HG03064 (cell line): ENCODE data around the gene KIAA0586.
"Not testable (repeated sequence)": the region's sequence is repeated elsewhere in the genome, so short reads cannot be mapped to it uniquely, and the experiment has no call there.

Experiments
- ATAC-seq: cut with Tn5 transposase; IDR thresholded peaks from one replicate; pipeline ENCODE4 v1.9.1; 2021; ENCODE audit warnings: low read depth; ENCODE audit not compliant: unreplicated experiment

The KIAA0586 gene

DNA sequence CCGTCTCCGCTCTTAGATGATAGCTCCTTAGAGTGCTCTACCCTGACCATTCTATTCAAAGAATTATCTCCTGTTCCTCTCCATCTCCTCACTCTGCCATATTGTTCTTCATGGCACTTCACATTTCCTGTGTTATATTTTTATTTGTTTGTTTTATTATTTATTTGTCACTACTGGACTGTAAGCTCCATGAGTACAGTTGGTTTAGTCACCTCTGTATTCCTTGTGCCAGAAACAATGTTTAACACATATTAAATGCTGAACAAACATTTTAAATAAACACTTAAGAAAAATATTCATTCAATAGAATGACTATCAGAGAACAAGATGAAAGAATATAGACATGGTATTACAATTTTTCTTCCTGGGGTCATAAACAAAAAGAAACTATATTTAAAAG, 35.6 kb downstream of the KIAA0586 start:
- ATAC-seq, result no peak

- no peak for ATAC-seq
Observed at GRCh38 chr14:58464652-58465051, 37.1 kb downstream of the KIAA0586 start.

GRCh38 chr14:58465421-58465820, 37.9 kb downstream of the KIAA0586 start:
- ATAC-seq, result no peak

DNA sequence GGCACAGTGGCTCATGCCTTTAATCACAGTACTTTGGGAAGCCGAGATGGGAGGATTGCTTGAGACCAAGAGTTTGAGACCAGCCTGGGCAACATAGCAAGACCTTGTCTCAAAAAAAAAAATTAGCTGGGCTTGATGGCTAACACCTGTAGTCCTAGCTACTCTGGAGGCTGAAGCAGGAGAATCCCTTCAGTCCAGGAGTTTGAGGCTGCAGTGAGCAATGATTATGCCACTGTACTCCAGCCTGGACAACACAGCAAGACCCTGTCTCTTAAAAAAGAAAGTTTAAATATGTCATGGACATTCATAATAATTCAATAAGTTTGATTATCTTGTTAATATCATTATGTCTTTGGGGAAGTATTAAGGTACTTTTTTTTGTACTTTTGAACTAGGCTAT, 38.9 kb downstream of the KIAA0586 start:
- ATAC-seq, result no peak

- ATAC-seq, result no peak
Observed at GRCh38 chr14:58467575-58467974, 40.1 kb downstream of the KIAA0586 start.

- no peak for ATAC-seq
Observed at GRCh38 chr14:58469309-58469708, 41.8 kb downstream of the KIAA0586 start.

- no peak for ATAC-seq
Observed at GRCh38 chr14:58476320-58476719, 48.8 kb downstream of the KIAA0586 start.

DNA sequence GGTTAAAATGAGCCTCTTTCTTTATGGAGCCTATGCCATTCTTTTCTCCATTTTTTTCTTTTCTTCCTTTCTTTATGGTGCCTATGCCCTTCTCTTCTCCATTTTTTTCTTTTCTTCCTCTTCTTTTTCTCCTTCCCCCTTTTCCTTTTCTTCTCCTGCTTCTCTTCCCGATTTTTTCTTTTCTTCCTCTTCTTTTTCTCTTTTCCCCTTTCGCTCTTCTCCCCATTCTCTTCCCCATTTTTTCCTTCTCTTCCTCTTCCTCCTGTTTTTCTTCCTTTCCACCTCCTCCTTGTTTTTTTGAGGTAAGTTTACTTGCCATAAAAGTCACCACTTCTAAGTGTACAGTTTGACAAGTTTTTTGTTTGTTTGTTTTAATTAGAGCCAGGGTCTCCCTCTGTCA, 50.1 kb downstream of the KIAA0586 start:
- no peak for ATAC-seq

DNA sequence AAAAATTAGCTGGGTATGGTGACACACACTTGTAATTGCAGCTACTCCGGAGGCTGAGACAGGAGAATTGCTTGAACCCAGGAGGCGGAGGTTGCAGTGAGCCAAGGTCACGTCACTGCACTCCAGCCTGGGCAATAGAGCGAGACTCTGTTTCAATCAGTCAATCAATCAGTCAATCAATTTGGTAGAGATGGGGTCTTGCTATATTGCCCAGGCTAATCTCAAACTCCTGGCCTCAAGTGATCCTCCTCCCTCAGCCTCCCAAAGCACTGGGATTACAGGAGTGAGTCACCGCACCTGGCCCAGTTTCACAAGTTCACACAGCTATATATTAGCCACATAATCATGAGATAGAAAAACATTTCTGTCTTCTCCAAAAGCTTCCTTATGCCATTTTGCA, 50.8 kb downstream of the KIAA0586 start:
- ATAC-seq, result not testable (repeated sequence)

GRCh38 chr14:58479975-58480374, 52.5 kb downstream of the KIAA0586 start:
- no peak for ATAC-seq

DNA sequence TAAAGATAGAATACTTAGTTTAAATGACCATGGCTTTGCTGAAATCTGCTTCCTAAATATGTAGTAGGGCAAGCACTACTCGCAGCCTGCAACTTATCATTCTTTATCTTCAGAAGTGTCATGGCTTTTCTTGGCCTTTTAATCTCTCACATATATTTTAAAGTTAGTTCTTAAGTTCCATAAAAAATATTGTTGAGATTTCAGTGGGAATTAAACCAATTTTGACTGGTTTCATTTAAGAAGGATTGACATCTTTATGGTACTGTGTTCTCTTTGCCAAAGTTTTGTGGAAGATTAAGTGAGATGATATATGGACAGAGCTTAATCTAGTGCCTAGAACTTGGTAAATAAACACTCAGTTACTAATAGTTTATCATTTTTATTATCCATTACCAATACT, 56.7 kb downstream of the KIAA0586 start:
- no peak for ATAC-seq

- ATAC-seq, result no peak
Observed at GRCh38 chr14:58488550-58488949, 61.0 kb downstream of the KIAA0586 start.

DNA sequence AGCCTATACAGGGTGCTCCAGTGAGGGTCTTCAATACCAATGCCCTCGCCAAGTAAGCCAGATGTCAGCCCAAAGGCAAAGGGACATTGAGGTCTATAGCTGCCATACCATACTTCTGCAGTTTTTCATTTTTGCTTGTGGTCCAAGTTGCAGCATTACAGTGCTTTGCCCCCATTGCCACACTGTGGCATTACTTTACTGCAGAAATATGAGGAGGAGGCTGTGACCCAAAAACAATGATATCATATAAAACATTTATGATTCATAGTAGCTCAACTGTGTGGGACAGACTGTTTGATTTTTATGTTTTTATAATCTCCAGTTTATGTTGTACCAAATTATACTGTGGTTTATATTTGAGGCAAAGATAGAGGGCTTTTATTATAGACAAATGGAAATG, 64.1 kb downstream of the KIAA0586 start:
- no peak for ATAC-seq

- no peak for ATAC-seq
Observed at GRCh38 chr14:58492044-58492443, 64.5 kb downstream of the KIAA0586 start.

DNA sequence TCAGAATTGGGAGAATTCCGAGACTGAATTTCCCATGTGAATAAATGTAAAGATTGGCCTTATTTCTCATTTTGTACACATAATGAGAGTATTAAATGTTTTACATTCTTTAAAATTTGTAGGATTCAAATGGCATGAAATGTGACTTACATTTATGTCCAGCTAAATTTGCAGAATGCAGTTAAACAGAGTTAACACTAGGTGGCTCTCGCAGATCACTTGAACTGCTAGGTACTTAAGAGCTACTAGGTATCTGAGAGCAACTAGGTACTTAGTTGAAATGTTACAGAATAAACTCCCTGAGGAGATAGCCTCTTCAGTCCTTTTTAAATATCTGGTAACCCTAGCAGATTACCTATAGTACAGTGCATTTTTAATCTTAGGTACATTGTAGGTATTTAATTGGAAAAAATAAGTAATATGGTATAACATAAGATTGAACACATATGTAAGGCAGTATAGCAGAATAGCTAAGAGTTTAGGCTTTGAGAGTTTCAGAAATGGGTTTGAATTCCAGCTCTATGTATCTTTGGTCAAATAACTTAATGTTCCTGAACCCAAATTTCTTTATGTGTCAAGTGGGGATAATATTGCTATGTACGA, 73.8 kb downstream of the KIAA0586 start:
- ATAC-seq, result no peak

DNA sequence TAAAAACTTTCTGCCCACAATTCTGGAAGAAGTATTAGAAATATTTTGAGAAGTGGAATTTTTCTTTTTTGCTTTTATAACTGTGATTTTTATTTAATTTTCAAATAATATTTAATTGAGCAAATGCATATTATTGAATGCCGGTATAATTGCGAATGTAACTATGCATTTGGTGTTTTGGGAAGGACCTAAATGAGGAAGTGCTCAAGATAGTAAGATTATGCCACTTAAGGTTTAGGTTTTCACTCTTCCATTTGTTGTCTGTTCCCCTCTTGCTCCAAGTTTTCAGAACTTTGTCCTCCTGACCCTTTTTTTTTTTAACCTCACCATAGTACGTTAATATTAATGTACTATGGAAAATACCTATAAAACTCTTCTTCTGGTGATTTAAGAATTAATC, 85.8 kb downstream of the KIAA0586 start:
- no peak for ATAC-seq

DNA sequence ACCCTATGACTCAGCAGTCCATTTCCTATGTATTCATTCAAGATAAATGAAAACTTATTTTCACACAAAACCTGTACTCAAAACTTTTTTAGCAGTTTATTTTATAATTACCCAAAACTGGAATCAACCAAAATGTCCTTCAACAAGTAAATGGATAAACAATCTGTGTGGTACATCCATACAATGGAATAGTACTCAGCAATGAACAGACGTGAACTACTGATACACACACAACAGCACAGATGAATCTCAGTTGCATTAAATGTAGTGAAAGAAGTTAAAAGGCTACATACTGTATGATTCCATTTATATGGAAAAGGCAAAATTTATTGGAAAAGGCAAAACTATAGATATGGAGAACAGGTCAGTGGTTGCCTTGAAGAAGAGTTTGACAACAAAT, 90.1 kb downstream of the KIAA0586 start:
- ATAC-seq, result no peak

GRCh38 chr14:58525691-58526090, 98.2 kb downstream of the KIAA0586 start:
- not testable (repeated sequence) for ATAC-seq

DNA sequence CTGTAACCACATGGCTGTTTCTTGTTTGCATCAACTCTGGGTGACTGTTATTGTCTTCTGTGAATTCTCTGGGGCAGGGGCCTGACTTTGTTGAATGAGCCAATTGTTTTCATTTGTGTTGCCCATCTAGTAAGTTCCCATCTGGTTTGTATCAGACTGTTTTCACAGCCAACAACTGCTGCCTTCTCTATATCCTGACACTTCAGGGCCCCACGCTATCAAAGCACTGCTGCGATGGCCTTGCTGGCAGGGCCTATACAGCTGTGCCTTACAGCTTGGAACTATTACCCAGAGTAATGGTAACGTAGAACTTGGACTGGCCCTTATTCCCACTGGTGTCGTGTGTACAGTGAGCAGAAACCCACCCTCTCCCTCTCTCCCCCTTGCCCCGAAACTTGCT, 105.9 kb downstream of the KIAA0586 start:
- ATAC-seq, result no peak

- ATAC-seq, result no peak
Observed at GRCh38 chr14:58535044-58535443, 107.5 kb downstream of the KIAA0586 start.

GRCh38 chr14:58537004-58537403, 109.5 kb downstream of the KIAA0586 start:
- no peak for ATAC-seq

- no peak for ATAC-seq
Observed at GRCh38 chr14:58540749-58541632, 113.5 kb downstream of the KIAA0586 start.
